ENCODE data around the gene EFCAB8.

The EFCAB8 gene

GRCh38 chr20:32858701-32859372 lies at the start of gene EFCAB8:
TSS of gene EFCAB8 (plus strand) at chr20:32858923. CDS start at chr20:32863793, 4,870 bp downstream.
- DNase-seq: no peak

DNA sequence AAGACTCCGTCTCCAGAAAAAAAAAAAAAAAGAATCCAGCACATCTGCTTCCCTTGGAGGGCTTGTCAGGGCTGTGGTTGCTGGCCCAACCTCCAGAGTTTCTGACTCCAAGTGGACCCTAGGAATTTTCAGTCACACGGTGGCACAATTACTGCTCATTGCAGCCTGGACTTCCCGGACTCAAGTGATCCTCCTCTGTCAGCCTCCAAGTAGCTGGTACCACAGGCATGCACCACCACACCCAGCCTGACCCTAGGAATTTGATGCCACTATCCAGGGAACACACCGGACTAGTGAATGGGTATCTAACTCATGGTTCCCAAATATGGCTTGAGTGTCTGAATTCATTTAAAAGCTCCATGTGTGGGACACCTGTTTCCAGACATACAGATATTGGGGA lies 48.8 kb upstream of the EFCAB8 start:
- DNase-seq: no peak

GRCh38 chr20:32810941-32811340 lies 47.8 kb upstream of the EFCAB8 start:
- no peak for DNase-seq

GRCh38 chr20:32811886-32812285 lies 46.8 kb upstream of the EFCAB8 start:
- DNase-seq: no peak

GRCh38 chr20:32819992-32820697 lies 38.6 kb upstream of the EFCAB8 start:
- DNase-seq: peak; percentile 80

DNA sequence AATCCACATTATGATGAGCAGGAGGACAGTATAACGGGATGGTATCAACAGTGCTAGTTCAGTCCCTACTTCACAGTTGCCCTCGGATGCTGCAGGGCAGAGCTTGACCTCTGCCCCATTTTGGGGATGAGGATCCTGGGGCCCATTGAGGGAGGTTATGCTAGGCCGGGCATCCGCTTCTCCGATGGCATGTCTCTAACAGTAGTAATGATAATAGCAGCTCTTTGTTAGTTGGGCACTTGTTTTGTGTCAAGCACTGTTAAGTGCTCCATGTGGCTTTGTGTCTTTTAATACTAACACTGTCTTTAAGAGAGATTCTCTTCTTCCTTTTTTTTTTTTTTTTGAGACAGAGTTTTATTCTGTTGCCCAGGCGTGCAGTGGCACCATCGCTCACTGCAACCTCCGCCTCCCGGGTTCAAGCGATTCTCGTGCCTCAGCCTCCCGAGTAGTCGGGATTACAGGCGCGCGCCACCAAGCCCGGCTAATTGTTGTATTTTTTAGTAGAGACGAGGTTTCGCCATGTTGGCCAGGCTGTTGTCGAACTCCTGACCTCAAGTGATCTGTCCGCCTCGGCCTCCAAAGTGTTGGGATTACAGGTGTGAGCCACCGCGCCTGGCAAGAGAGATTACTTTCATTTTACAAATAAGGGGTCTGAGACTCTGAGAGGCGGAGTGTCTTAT lies 37.9 kb upstream of the EFCAB8 start:
- DNase-seq: peak; percentile 16

DNA sequence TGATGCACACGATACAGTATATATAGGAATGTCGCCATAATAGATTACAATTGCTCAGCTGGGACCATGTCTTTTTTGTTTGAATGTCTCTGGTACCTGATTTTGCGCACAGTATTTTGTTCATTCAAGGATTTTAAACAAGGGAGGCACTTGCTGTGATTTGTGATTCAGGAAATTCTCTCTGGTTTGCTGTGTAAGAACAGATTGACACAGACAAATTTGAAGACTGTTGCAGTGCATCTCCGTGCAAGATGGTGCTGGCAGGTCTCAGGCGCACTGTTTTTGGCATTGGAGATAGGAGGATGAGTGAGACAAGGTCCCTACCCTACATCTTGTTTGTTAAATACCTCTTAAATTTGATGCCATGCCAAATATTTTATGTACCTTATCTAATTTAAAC lies 36.5 kb upstream of the EFCAB8 start:
- DNase-seq: no peak

DNA sequence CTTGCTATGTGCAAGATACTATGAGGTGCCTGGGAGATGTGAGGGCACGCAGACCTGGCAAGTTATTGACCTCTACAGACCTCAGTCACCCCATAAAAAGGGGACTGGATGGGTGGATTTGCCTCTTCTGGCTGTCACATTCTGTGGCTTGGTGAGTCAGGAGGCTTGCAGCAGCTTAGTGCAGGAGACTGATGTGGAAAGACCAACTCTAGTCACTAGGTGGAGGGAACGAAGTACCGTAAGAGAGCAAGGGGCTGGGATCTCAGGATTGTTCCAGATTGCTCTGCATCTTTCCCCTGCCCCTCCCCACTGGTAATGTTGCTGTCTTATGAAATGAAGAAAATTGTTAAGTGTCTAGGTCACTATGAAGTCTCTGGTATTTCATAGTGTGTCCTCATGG lies 35.6 kb upstream of the EFCAB8 start:
- peak; percentile 28 for DNase-seq

GRCh38 chr20:32823737-32824588 lies 34.8 kb upstream of the EFCAB8 start:
- DNase-seq: no peak

DNA sequence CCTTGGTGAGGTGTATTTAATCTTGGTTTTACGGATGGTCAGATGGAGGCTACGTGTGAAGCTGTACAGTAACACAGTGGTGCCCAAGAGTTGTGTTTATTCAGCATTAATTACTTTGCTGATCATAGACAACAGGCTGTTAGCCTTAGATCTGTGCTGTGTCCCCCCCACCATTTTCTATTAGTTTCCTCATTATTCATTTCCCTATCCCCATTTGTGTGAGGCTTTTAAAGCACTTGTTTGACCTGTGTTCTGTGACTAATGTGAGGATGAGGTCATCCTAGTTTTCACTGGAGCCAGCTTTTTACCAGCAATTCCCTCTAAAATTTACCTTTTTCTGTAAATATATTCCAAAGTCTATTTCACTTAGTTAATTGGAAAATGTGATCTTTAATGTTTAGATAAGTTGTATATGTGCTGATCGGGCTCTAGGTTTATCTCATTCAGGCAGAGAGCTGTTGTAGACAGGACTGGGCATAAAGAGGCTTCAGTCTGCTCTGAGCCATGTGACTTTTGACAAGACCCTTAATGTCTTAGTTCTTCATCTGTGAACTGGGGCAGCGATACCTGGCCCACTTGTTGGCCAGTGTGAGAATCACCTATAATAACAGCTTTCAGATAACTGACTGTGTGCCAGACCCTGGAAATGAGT lies 30.6 kb upstream of the EFCAB8 start:
- DNase-seq: no peak

GRCh38 chr20:32829311-32830005 lies 29.3 kb upstream of the EFCAB8 start:
- DNase-seq: no peak

GRCh38 chr20:32830437-32830836 lies 28.3 kb upstream of the EFCAB8 start:
- DNase-seq: no peak

GRCh38 chr20:32831982-32832381 lies 26.7 kb upstream of the EFCAB8 start:
- DNase-seq: no peak

GRCh38 chr20:32832664-32833063 lies 26.1 kb upstream of the EFCAB8 start:
- peak; percentile 18 for DNase-seq

DNA sequence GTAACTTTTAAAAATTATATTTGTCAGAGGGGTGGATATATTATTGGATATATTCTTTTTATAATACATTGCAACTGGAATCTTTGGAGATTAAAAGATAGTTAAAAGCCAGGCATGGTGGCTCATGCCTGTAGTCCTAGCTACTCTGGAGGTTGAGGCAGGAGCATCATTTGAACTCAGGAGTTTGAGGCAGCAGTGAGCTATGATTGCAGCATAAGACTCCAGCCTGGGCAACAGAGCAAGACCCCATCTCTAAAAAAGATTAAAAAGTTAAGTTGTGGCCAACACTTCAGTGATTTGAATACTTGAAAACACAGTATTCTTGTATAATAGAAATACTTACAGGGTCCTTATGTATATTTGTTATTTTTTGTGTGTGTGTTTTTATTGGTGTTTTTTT lies 23.8 kb upstream of the EFCAB8 start:
- no peak for DNase-seq

DNA sequence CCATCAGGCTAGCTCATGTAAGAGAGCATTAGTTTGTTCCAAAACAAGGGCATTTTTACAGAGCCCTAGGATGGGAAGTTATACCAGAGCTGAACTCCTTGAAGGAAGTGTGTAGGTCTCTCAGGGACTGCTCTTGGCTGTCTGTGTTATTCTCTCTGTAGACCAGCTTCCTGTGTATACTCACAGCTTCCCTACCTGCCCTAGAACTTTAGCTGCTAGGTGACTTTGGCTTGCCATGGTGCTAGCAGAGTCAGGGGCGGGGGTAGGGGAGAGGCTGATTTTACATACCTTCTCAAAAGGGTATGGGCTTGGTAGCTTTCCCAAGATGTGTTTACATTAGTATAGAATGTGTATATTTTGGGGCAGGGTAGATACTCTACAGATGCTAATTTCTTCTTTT lies 21.6 kb upstream of the EFCAB8 start:
- DNase-seq: no peak

- DNase-seq: peak; percentile 84
Observed at GRCh38 chr20:32839227-32839981, 19.3 kb upstream of the EFCAB8 start.

GRCh38 chr20:32839982-32840285 lies 18.8 kb upstream of the EFCAB8 start:
- no peak for DNase-seq

- DNase-seq: no peak
Observed at GRCh38 chr20:32841174-32841573, 17.5 kb upstream of the EFCAB8 start.

DNA sequence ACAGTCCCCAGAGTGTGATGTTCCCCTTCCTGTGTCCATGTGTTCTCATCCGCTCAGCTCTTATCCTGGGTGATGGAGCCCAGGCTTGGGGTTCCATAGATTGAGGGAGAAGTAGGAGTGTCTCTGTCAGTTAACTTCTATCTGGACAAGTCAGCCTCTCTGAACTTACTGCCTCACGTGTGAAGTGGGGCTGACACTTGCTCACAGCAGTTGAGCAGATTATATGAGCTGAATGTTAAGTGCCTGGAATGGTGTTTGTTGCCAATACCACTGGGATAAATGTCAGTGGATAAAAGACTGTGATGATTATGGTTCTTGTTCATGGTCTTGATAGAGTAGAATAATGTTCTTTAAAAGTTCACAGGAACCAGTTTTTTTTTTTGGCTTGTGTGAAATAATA lies 17.1 kb upstream of the EFCAB8 start:
- no peak for DNase-seq

All from activated CD4-positive, alpha-beta T cell treated with anti-CD3 and anti-CD28 coated beads, Interleukin-2, amount 50 U/mL, for 16 hours (primary cell).